ENCODE data around the gene NCAPG2. TPM values are rescaled to one million over a fixed set of nuclear protein-coding genes. Genes with fewer than 3 reads are reported as not detected.
A peak's percentile ranks its signal among the peaks of the same experiment; 100 is the strongest.

Gene NCAPG2, protein sequence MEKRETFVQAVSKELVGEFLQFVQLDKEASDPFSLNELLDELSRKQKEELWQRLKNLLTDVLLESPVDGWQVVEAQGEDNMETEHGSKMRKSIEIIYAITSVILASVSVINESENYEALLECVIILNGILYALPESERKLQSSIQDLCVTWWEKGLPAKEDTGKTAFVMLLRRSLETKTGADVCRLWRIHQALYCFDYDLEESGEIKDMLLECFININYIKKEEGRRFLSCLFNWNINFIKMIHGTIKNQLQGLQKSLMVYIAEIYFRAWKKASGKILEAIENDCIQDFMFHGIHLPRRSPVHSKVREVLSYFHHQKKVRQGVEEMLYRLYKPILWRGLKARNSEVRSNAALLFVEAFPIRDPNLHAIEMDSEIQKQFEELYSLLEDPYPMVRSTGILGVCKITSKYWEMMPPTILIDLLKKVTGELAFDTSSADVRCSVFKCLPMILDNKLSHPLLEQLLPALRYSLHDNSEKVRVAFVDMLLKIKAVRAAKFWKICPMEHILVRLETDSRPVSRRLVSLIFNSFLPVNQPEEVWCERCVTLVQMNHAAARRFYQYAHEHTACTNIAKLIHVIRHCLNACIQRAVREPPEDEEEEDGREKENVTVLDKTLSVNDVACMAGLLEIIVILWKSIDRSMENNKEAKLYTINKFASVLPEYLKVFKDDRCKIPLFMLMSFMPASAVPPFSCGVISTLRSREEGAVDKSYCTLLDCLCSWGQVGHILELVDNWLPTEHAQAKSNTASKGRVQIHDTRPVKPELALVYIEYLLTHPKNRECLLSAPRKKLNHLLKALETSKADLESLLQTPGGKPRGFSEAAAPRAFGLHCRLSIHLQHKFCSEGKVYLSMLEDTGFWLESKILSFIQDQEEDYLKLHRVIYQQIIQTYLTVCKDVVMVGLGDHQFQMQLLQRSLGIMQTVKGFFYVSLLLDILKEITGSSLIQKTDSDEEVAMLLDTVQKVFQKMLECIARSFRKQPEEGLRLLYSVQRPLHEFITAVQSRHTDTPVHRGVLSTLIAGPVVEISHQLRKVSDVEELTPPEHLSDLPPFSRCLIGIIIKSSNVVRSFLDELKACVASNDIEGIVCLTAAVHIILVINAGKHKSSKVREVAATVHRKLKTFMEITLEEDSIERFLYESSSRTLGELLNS
- polyA plus RNA-seq (2012; ENCODE audit: insufficient read length, low read depth) = 31.7 TPM

DNA sequence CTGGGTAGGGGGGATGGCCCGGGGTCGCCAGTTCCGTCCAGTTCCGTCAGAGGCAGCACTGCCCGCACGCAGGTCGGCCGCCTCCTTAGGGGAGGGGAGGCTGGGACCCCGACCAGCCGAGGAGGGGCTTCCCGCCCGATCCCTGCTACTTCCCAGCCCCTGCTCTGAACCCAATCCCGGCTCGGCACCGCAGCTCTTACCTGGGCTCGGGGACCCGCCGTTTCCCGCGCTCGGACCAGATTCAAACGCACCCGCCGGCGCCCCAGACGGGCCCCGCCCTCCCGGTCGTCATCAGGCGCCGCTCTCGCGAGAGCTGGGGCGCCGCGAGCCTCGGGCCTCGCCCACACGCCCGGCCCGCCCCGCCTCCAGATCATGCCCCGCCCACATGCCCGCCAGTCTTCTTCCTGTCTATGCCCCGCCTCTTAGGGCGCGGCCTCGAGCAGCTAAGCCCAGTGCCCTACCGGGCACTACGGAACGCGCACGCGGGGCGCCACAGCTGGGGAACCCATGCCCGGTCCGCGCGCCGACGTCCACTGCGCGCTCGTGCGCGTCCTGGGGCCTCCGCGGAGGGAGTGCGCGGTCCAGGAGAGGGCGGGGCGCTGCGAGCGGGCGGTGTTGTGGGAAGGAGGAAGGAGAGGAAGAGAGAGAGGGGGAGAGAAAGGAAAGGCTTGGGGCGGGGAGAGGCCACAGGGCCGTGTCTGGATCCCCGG, at the start of gene NCAPG2:
Gene NCAPG2, minus strand, starts transcription at position 281 of the 710 bp plus-strand sequence. CDS start 2,905 bp downstream, outside the sequence.
- TF ChIP-seq TAF1 (IDR thresholded peaks at IDR 0.05; ENCODE audit: borderline replicate concordance, insufficient read depth, low read length) = peak; percentile 62; the same call in 1 of the 2 replicates
- TF ChIP-seq, protein P1, sequence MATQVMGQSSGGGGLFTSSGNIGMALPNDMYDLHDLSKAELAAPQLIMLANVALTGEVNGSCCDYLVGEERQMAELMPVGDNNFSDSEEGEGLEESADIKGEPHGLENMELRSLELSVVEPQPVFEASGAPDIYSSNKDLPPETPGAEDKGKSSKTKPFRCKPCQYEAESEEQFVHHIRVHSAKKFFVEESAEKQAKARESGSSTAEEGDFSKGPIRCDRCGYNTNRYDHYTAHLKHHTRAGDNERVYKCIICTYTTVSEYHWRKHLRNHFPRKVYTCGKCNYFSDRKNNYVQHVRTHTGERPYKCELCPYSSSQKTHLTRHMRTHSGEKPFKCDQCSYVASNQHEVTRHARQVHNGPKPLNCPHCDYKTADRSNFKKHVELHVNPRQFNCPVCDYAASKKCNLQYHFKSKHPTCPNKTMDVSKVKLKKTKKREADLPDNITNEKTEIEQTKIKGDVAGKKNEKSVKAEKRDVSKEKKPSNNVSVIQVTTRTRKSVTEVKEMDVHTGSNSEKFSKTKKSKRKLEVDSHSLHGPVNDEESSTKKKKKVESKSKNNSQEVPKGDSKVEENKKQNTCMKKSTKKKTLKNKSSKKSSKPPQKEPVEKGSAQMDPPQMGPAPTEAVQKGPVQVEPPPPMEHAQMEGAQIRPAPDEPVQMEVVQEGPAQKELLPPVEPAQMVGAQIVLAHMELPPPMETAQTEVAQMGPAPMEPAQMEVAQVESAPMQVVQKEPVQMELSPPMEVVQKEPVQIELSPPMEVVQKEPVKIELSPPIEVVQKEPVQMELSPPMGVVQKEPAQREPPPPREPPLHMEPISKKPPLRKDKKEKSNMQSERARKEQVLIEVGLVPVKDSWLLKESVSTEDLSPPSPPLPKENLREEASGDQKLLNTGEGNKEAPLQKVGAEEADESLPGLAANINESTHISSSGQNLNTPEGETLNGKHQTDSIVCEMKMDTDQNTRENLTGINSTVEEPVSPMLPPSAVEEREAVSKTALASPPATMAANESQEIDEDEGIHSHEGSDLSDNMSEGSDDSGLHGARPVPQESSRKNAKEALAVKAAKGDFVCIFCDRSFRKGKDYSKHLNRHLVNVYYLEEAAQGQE (IDR thresholded peaks at IDR 0.05; ENCODE audit: insufficient read depth in 1 of 2, low read depth in 2 of 2, low read length in 2 of 2) = no peak
- TF ChIP-seq POLR2AphosphoS5 (IDR thresholded peaks at IDR 0.05; ENCODE audit: low read depth, low read length) = peak; percentile 78
- peak; percentile 41 for TF ChIP-seq FOXP2 (optimal IDR thresholded peaks at IDR 0.05; ENCODE audit: borderline replicate concordance, extremely low read depth, extremely low read length, insufficient read depth)
- peak; percentile 90; the same call in 1 of the 2 replicates for TF ChIP-seq SIN3A (IDR thresholded peaks at IDR 0.05; ENCODE audit: borderline replicate concordance, insufficient read depth, low read length)

DNA sequence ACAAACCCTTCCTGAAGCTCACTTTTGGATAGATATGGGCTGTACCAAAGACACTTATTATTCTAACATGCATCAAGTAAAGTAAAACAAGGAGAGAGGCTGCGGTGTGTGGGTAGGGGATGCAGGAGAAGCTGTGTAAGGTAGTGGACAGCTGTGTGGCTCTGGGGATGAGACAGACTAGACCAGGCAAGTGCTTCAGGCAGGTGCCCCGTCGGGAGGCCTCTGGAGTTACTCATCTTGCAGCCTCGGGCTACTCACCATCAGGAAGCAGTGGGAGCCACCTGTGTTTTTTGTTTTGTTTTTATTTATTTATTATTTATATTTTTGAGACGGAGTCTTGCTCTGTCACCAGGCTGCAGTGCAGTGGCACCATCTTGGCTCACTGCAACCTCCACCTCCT, 49.3 kb upstream of the NCAPG2 start:
- TF ChIP-seq POLR2AphosphoS5 (IDR thresholded peaks at IDR 0.05; ENCODE audit: low read depth, low read length) = no peak
- no peak for TF ChIP-seq TAF1 (IDR thresholded peaks at IDR 0.05; ENCODE audit: borderline replicate concordance, insufficient read depth, low read length)
- TF ChIP-seq, protein P1 (IDR thresholded peaks at IDR 0.05; ENCODE audit: insufficient read depth in 1 of 2, low read depth in 2 of 2, low read length in 2 of 2) = no peak
- TF ChIP-seq SIN3A (IDR thresholded peaks at IDR 0.05; ENCODE audit: borderline replicate concordance, insufficient read depth, low read length) = no peak
- TF ChIP-seq FOXP2 (optimal IDR thresholded peaks at IDR 0.05; ENCODE audit: borderline replicate concordance, extremely low read depth, extremely low read length, insufficient read depth) = no peak

DNA sequence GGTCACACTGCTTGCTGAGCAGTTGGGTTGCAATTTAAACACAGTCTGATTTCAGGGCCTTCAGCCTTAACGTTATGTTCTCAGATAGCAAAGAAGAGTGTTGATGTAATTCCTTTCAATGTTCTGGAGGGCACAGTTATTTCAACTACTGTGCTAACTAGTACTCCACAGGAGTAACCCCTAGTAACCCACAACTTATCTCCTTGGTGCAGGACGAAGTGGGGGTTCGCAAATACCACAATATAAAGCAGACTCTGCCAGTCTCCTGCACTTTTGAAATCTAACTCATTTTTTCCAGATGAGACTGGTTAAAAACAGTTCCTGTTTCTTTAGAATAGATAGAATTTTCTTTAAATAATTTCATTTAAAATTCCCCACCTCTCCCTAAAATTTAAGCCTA, 47.1 kb upstream of the NCAPG2 start:
- no peak for TF ChIP-seq POLR2AphosphoS5 (IDR thresholded peaks at IDR 0.05; ENCODE audit: low read depth, low read length)
- no peak for TF ChIP-seq TAF1 (IDR thresholded peaks at IDR 0.05; ENCODE audit: borderline replicate concordance, insufficient read depth, low read length)
- TF ChIP-seq, protein P1 (IDR thresholded peaks at IDR 0.05; ENCODE audit: insufficient read depth in 1 of 2, low read depth in 2 of 2, low read length in 2 of 2) = no peak

DNA sequence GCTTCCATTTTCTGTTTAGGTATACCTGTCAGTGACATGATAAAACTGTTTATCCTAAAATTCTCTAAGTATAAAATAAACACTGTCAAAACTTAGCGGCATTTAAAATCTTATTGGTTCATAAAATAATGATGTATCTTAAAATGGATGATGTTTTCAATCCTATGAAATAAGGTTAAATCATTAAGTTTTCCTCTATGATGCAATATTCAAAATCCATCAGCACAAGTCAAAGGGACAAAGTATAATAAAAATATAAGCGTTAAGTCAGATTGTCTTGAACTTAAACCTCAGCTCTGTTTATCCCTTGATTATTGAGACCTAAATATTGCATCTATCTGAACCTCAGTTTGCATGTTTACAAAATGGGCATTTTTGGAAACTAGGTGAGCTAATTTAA, 46.6 kb upstream of the NCAPG2 start:
- TF ChIP-seq, protein P1 (IDR thresholded peaks at IDR 0.05; ENCODE audit: insufficient read depth in 1 of 2, low read depth in 2 of 2, low read length in 2 of 2) = no peak
- no peak for TF ChIP-seq POLR2AphosphoS5 (IDR thresholded peaks at IDR 0.05; ENCODE audit: low read depth, low read length)
- TF ChIP-seq FOXP2 (optimal IDR thresholded peaks at IDR 0.05; ENCODE audit: borderline replicate concordance, extremely low read depth, extremely low read length, insufficient read depth) = no peak
- no peak for TF ChIP-seq TAF1 (IDR thresholded peaks at IDR 0.05; ENCODE audit: borderline replicate concordance, insufficient read depth, low read length)
- no peak for TF ChIP-seq SIN3A (IDR thresholded peaks at IDR 0.05; ENCODE audit: borderline replicate concordance, insufficient read depth, low read length)

All from PFSK-1 (cell line).